WTC11 (cell line): ENCODE measurements around the gene HEYL.

Experiments
- ATF3 ChIP-seq: sonication (generic); formaldehyde crosslinking; conservative IDR thresholded peaks from 2 replicates; pipeline ENCODE4 v1.8.1; 2022; ENCODE audit warnings: mild to moderate bottlenecking, missing genetic modification reagents
- CREB1 ChIP-seq: sonication (generic); formaldehyde crosslinking; IDR thresholded peaks from 2 replicates; pipeline ENCODE4 v1.8.0; 2023; ENCODE audit warnings: mild to moderate bottlenecking, missing genetic modification reagents
- CREM ChIP-seq: sonication (generic); formaldehyde crosslinking; IDR thresholded peaks from 2 replicates; pipeline ENCODE4 v1.8.1; 2022; ENCODE audit warnings: mild to moderate bottlenecking, missing genetic modification reagents, moderate library complexity
- CTCF ChIP-seq: fragments of 200-600 bp; IDR thresholded peaks from 2 replicates; pipeline ENCODE4 v1.8.0; 2022; ENCODE audit warnings: antibody characterized with exemption
- ERG ChIP-seq: fragments of 250-450 bp; sonication (Bioruptor Pico); IDR thresholded peaks from 2 replicates; pipeline ENCODE4 v1.8.0; 2021; ENCODE audit warnings: mild to moderate bottlenecking
- ESRRA ChIP-seq: sonication (generic); formaldehyde crosslinking; IDR thresholded peaks from 2 replicates; pipeline ENCODE4 v1.8.1; 2022; ENCODE audit warnings: mild to moderate bottlenecking, missing genetic modification reagents, borderline replicate concordance
- FOXK1 ChIP-seq: sonication (generic); formaldehyde crosslinking; IDR thresholded peaks from 2 replicates; pipeline ENCODE4 v1.8.0; 2022; ENCODE audit warnings: mild to moderate bottlenecking, moderate library complexity, missing genetic modification reagents
- MAX ChIP-seq: sonication (generic); formaldehyde crosslinking; IDR thresholded peaks from 2 replicates; pipeline ENCODE4 v1.8.0; 2022; ENCODE audit warnings: mild to moderate bottlenecking, missing genetic modification reagents
- NFYB ChIP-seq: sonication (generic); formaldehyde crosslinking; conservative IDR thresholded peaks from 2 replicates; pipeline ENCODE4 v1.8.0; 2022; ENCODE audit warnings: low read depth, missing genetic modification reagents
- NR2C2 ChIP-seq: sonication (generic); formaldehyde crosslinking; IDR thresholded peaks from 2 replicates; pipeline ENCODE4 v1.8.0; 2022; ENCODE audit warnings: mild to moderate bottlenecking, missing genetic modification reagents
- TEAD4 ChIP-seq: sonication (generic); formaldehyde crosslinking; IDR thresholded peaks from 2 replicates; pipeline ENCODE4 v1.8.0; 2022; ENCODE audit warnings: mild to moderate bottlenecking, missing genetic modification reagents
- USF2 ChIP-seq: sonication (generic); formaldehyde crosslinking; IDR thresholded peaks from 2 replicates; pipeline ENCODE4 v1.8.1; 2023; ENCODE audit warnings: mild to moderate bottlenecking, missing genetic modification reagents, moderate library complexity

- TF ChIP-seq ESRRA (CRISPR knock-in tag) = no peak
- no peak for TF ChIP-seq ATF3 (CRISPR knock-in tag)
- TF ChIP-seq TEAD4 = no peak
- TF ChIP-seq CTCF = no peak
- TF ChIP-seq MAX = no peak
- no peak for TF ChIP-seq FOXK1 (CRISPR knock-in tag)
- TF ChIP-seq CREM = no peak
- no peak for TF ChIP-seq CREB1 (CRISPR knock-in tag)
- no peak for TF ChIP-seq ERG
- TF ChIP-seq NR2C2 = no peak
- peak; percentile 67 for TF ChIP-seq USF2 (CRISPR knock-in tag)
- no peak for TF ChIP-seq NFYB
Observed at GRCh38 chr1:39574646-39575045, 64.8 kb downstream of the HEYL start.
